ENCODE data around the gene CCN5.

DNA sequence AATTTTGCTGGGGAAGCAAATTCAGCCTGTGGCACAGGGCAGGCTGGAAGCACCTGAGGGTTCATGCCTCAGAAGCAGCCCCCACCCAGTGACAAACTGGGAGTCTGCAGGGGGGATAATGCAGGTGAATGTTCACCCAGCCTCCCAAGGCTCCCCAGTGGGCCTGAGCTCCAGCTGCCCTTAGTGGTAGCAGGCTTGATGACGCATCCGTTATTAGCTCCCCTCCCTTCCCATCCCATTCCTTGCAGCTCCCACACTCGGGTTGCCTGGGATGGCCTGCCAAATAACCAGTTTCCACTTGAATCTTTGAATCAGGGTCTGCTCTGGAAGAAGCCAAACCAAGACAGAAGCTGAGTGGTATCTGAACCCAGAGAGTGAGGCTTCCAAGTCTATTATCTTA lies 46.3 kb downstream of the CCN5 start:
- TF ChIP-seq, protein P1, sequence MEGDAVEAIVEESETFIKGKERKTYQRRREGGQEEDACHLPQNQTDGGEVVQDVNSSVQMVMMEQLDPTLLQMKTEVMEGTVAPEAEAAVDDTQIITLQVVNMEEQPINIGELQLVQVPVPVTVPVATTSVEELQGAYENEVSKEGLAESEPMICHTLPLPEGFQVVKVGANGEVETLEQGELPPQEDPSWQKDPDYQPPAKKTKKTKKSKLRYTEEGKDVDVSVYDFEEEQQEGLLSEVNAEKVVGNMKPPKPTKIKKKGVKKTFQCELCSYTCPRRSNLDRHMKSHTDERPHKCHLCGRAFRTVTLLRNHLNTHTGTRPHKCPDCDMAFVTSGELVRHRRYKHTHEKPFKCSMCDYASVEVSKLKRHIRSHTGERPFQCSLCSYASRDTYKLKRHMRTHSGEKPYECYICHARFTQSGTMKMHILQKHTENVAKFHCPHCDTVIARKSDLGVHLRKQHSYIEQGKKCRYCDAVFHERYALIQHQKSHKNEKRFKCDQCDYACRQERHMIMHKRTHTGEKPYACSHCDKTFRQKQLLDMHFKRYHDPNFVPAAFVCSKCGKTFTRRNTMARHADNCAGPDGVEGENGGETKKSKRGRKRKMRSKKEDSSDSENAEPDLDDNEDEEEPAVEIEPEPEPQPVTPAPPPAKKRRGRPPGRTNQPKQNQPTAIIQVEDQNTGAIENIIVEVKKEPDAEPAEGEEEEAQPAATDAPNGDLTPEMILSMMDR (IDR thresholded peaks at IDR 0.05): no peak
- TF ChIP-seq POLR2A (IDR thresholded peaks at IDR 0.05) (no peak), EP300 (IDR thresholded peaks at IDR 0.05) (no peak)
